WERI-Rb-1 (cell line): ENCODE measurements around the gene C1orf87.

Source experiments
- DNase-seq: peaks from one replicate; pipeline ENCODE4 v3.0.0-alpha.2; 2020
- H3K27ac ChIP-seq: fragments of 250-450 bp; sonication (Bioruptor Pico); 2 replicates; pipeline ENCODE4 v1.5.1; 2020; ENCODE audit warnings: mild to moderate bottlenecking, moderate library complexity
- H3K27me3 ChIP-seq: fragments of 250-450 bp; sonication (Bioruptor Pico); 2 replicates; pipeline ENCODE4 v1.5.1; 2021; ENCODE audit warnings: mild to moderate bottlenecking, low read depth, moderate library complexity; ENCODE audit not compliant: insufficient read depth, severe bottlenecking
- H3K36me3 ChIP-seq: fragments of 250-450 bp; sonication (Bioruptor Pico); 2 replicates; pipeline ENCODE4 v1.5.1; 2020; ENCODE audit warnings: mild to moderate bottlenecking, moderate library complexity
- H3K4me3 ChIP-seq: 2 replicates; pipeline ENCODE4 v1.5.1; 2011; ENCODE audit warnings: low read depth, mild to moderate bottlenecking, control low read depth, low read length
- H3K9me3 ChIP-seq: fragments of 250-450 bp; sonication (Bioruptor Pico); 2 replicates; pipeline ENCODE4 v1.5.1; 2021; ENCODE audit warnings: mild to moderate bottlenecking, moderate library complexity; ENCODE audit not compliant: severe bottlenecking
- CTCF ChIP-seq: IDR thresholded peaks from 2 replicates; pipeline ENCODE4 v1.5.1; 2011; ENCODE audit warnings: low read depth, mild to moderate bottlenecking, control low read depth, inconsistent platforms, low read length

The C1orf87 gene

GRCh38 chr1:60073605-60074278, at the start of gene C1orf87:
C1orf87 (minus strand) TSS chr1:60073770; CDS start chr1:60072643, 1,127 bp downstream.
- Histone ChIP-seq H3K4me3 (no peak within 1 kb of the TSS), H3K36me3 (no peaks in the 10 kb centered on the region), H3K27me3 (no peaks in the 10 kb centered on the region), H3K27ac (no peak within 1 kb of the TSS), H3K9me3 (no peaks in the 10 kb centered on the region)
- no peak for TF ChIP-seq CTCF
- no peak for DNase-seq

GRCh38 chr1:60118085-60118484, 44.5 kb upstream of the C1orf87 start:
- TF ChIP-seq CTCF, result no peak
- Histone ChIP-seq H3K36me3 (no peaks in the 10 kb centered on the region), H3K9me3 (no peaks in the 10 kb centered on the region), H3K27ac (no peak overlapping the region), H3K4me3 (no peak overlapping the region), H3K27me3 (no peaks in the 10 kb centered on the region)
- DNase-seq, result no peak

GRCh38 chr1:60114745-60115318, 41.3 kb upstream of the C1orf87 start:
- no peaks in the 10 kb centered on the region for H3K9me3 ChIP-seq
- H3K36me3 ChIP-seq, result no peaks in the 10 kb centered on the region
- TF ChIP-seq CTCF, result no peak
- DNase-seq, result no peak
- H3K27me3 ChIP-seq, result no peaks in the 10 kb centered on the region
- H3K27ac ChIP-seq, result no peak overlapping the region
- no peak overlapping the region for H3K4me3 ChIP-seq

- TF ChIP-seq CTCF, result no peak
- no peak overlapping the region for H3K27ac ChIP-seq
- no peaks in the 10 kb centered on the region for H3K36me3 ChIP-seq
- no peak overlapping the region for H3K4me3 ChIP-seq
- H3K27me3 ChIP-seq, result no peaks in the 10 kb centered on the region
- no peaks in the 10 kb centered on the region for H3K9me3 ChIP-seq
- no peak for DNase-seq
Observed at GRCh38 chr1:60113596-60113995, 40.0 kb upstream of the C1orf87 start.

GRCh38 chr1:60113028-60113427, 39.5 kb upstream of the C1orf87 start:
- Histone ChIP-seq H3K4me3 (no peak overlapping the region), H3K27ac (no peak overlapping the region), H3K27me3 (no peaks in the 10 kb centered on the region), H3K9me3 (no peaks in the 10 kb centered on the region), H3K36me3 (no peaks in the 10 kb centered on the region)
- no peak for DNase-seq
- no peak for TF ChIP-seq CTCF

GRCh38 chr1:60111716-60112115, 38.1 kb upstream of the C1orf87 start:
- H3K9me3 ChIP-seq, result no peaks in the 10 kb centered on the region

More at GRCh38 chr1:60111716-60112115, 38.1 kb upstream of the C1orf87 start:
- TF ChIP-seq CTCF, result no peak
- H3K4me3 ChIP-seq, result no peak overlapping the region
- H3K27ac ChIP-seq, result no peak overlapping the region
- no peaks in the 10 kb centered on the region for H3K36me3 ChIP-seq
- H3K27me3 ChIP-seq, result no peaks in the 10 kb centered on the region
- no peak for DNase-seq
